ENCODE data around the gene TSPAN5.

TSPAN5 gene

GRCh38 chr4:98641906-98642668, 16.3 kb downstream of the TSPAN5 start:
- no peak for DNase-seq

- DNase-seq = no peak
These were observed 17.0 kb downstream of the TSPAN5 start for GRCh38 chr4:98641376-98641775.

GRCh38 chr4:98639523-98639922, 18.9 kb downstream of the TSPAN5 start:
- no peak for DNase-seq

GRCh38 chr4:98639108-98639507, 19.3 kb downstream of the TSPAN5 start:
- DNase-seq = no peak

GRCh38 chr4:98638661-98639060, 19.8 kb downstream of the TSPAN5 start:
- DNase-seq = no peak

GRCh38 chr4:98634061-98634460, 24.4 kb downstream of the TSPAN5 start:
- no peak for DNase-seq

- DNase-seq = no peak
These were observed 25.3 kb downstream of the TSPAN5 start for GRCh38 chr4:98633159-98633558.

- DNase-seq = no peak
These were observed 26.2 kb downstream of the TSPAN5 start for GRCh38 chr4:98632258-98632657.

GRCh38 chr4:98631506-98631905, 26.9 kb downstream of the TSPAN5 start:
- no peak for DNase-seq

- no peak for DNase-seq
These were observed 27.5 kb downstream of the TSPAN5 start for GRCh38 chr4:98630737-98631454.

- DNase-seq = no peak
These were observed 30.7 kb downstream of the TSPAN5 start for GRCh38 chr4:98627531-98628257.

GRCh38 chr4:98626350-98626749, 32.1 kb downstream of the TSPAN5 start:
- no peak for DNase-seq

GRCh38 chr4:98625920-98626319, 32.5 kb downstream of the TSPAN5 start:
- DNase-seq = no peak

- DNase-seq = no peak
These were observed 33.0 kb downstream of the TSPAN5 start for GRCh38 chr4:98625399-98625798.

GRCh38 chr4:98624642-98625041, 33.8 kb downstream of the TSPAN5 start:
- DNase-seq = no peak

- DNase-seq = no peak
These were observed 34.3 kb downstream of the TSPAN5 start for GRCh38 chr4:98624144-98624543.

- no peak for DNase-seq
These were observed 35.1 kb downstream of the TSPAN5 start for GRCh38 chr4:98623126-98623802.

GRCh38 chr4:98620087-98620784, 38.2 kb downstream of the TSPAN5 start:
- DNase-seq = no peak

- no peak for DNase-seq
These were observed 39.2 kb downstream of the TSPAN5 start for GRCh38 chr4:98619180-98619579.

GRCh38 chr4:98618680-98619079, 39.7 kb downstream of the TSPAN5 start:
- no peak for DNase-seq

GRCh38 chr4:98617358-98618047, 40.9 kb downstream of the TSPAN5 start:
- no peak for DNase-seq

- no peak for DNase-seq
These were observed 42.4 kb downstream of the TSPAN5 start for GRCh38 chr4:98615991-98616390.
